ENCODE data around the gene YPEL3. TPM values are rescaled to one million over a fixed set of nuclear protein-coding genes. Genes with fewer than 3 reads are reported as not detected.

Gene YPEL3
- total RNA-seq, 1 donor from 2014 or later = 113 TPM

- H3K4me1 ChIP-seq = peaks cover 31% of the 10 kb centered on the region
- DNase-seq (peak; percentile 14), ATAC-seq (no peak)
- H3K9me3 ChIP-seq = no peaks in the 10 kb centered on the region
- no peak overlapping the region for H3K4me3 ChIP-seq
- no peaks in the 10 kb centered on the region for H3K27me3 ChIP-seq (ENCODE audit: low read depth)
- H3K27ac ChIP-seq = no peak overlapping the region
- H3K36me3 ChIP-seq = peaks cover 58% of the 10 kb centered on the region
- TF ChIP-seq, protein P1, sequence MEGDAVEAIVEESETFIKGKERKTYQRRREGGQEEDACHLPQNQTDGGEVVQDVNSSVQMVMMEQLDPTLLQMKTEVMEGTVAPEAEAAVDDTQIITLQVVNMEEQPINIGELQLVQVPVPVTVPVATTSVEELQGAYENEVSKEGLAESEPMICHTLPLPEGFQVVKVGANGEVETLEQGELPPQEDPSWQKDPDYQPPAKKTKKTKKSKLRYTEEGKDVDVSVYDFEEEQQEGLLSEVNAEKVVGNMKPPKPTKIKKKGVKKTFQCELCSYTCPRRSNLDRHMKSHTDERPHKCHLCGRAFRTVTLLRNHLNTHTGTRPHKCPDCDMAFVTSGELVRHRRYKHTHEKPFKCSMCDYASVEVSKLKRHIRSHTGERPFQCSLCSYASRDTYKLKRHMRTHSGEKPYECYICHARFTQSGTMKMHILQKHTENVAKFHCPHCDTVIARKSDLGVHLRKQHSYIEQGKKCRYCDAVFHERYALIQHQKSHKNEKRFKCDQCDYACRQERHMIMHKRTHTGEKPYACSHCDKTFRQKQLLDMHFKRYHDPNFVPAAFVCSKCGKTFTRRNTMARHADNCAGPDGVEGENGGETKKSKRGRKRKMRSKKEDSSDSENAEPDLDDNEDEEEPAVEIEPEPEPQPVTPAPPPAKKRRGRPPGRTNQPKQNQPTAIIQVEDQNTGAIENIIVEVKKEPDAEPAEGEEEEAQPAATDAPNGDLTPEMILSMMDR (IDR thresholded peaks at IDR 0.05) = no peak
- intact Hi-C loops (cut with DNase I) = no loop called here
Observed at GRCh38 chr16:30077656-30078055, 18.4 kb downstream of the YPEL3 start.

- peak; percentile 58 for DNase-seq
- peak overlapping the region; percentile 90 for H3K27ac ChIP-seq
- H3K4me1 ChIP-seq = peaks cover 31% of the 10 kb centered on the region
- H3K27me3 ChIP-seq (ENCODE audit: low read depth) = no peaks in the 10 kb centered on the region
- H3K36me3 ChIP-seq = peaks cover 58% of the 10 kb centered on the region
- H3K9me3 ChIP-seq = no peaks in the 10 kb centered on the region
- ATAC-seq = peak; percentile 31 to 52
- H3K4me3 ChIP-seq = peak overlapping the region; percentile 94
- intact Hi-C loops (cut with DNase I) = no loop called here
- TF ChIP-seq, protein P1 (IDR thresholded peaks at IDR 0.05) = no peak
Observed at GRCh38 chr16:30076276-30076791, 19.7 kb downstream of the YPEL3 start.

GRCh38 chr16:30075503-30076275 is 20.3 kb downstream of the YPEL3 start, which contains the start of gene PPP4C:
Gene PPP4C (plus strand): TSS chr16:30075994. CDS start chr16:30076378, 384 bp downstream.
- DNase-seq (peak; percentile 95), ATAC-seq (peak; percentile 95 to 97)
- Histone ChIP-seq H3K9me3 (no peaks in the 10 kb centered on the region), H3K27me3 (ENCODE audit: low read depth) (no peaks in the 10 kb centered on the region), H3K27ac (peak within 1 kb of the TSS; percentile 90), H3K36me3 (peaks cover 58% of the 10 kb centered on the region), H3K4me1 (peaks cover 31% of the 10 kb centered on the region), H3K4me3 (peak within 1 kb of the TSS; percentile 94)
- intact Hi-C loops (cut with DNase I) = no loop called here
- TF ChIP-seq, protein P1 (IDR thresholded peaks at IDR 0.05) = peak; percentile 13

DNA sequence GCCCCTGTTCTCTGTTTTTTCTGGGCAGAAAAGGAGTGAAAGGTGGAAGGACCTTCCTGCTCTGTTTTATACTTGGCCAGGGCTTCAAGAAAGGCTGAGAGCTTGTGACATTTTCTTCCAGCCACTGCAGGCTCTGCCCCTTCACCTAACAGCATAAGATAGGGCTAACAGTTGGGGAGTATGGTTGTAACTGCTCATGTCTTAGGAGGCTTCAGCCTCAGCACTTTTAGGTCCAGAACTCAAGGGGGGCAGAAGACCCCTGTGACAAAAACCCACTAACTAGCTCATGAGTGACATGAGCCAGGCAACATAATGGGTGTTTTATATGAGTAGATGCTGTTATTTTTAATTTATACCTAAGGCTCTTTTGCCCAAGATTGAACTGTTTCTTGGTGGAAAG is 25.5 kb downstream of the YPEL3 start:
- peaks cover 43% of the 10 kb centered on the region for H3K4me1 ChIP-seq
- intact Hi-C loops (cut with DNase I) = no loop called here
- ATAC-seq (no peak), DNase-seq (no peak)
- H3K4me3 ChIP-seq = no peak overlapping the region
- H3K27ac ChIP-seq = no peak overlapping the region
- peaks cover 63% of the 10 kb centered on the region for H3K36me3 ChIP-seq
- no peaks in the 10 kb centered on the region for H3K27me3 ChIP-seq (ENCODE audit: low read depth)
- H3K9me3 ChIP-seq = no peaks in the 10 kb centered on the region
- TF ChIP-seq, protein P1 (IDR thresholded peaks at IDR 0.05) = no peak

- no peak for ATAC-seq
- H3K36me3 ChIP-seq = peaks cover 63% of the 10 kb centered on the region
- peaks cover 38% of the 10 kb centered on the region for H3K4me1 ChIP-seq
- TF ChIP-seq, protein P1 (IDR thresholded peaks at IDR 0.05) = no peak
- no peak overlapping the region for H3K4me3 ChIP-seq
- H3K9me3 ChIP-seq = no peaks in the 10 kb centered on the region
- no peaks in the 10 kb centered on the region for H3K27me3 ChIP-seq (ENCODE audit: low read depth)
- intact Hi-C loops (cut with DNase I) = no loop called here
- no peak overlapping the region for H3K27ac ChIP-seq
- DNase-seq = no peak
Observed at GRCh38 chr16:30069611-30070462, 26.2 kb downstream of the YPEL3 start.

Measured in lower lobe of right lung (tissue), 2 donors.